IMR-90 (cell line): Measurements from ENCODE around the gene ZNF771. TPM values are rescaled to one million over a fixed set of nuclear protein-coding genes. Genes with fewer than 3 reads are reported as not detected.

Experiments
- ATAC-seq: fragments of 200-7000 bp; cut with Tn5 transposase; 2 replicates; pipeline ENCODE4 v1.9.1; 2020; ENCODE audit warnings: low read depth, mild to moderate bottlenecking, moderate library complexity
- BruUV-seq: library from RNA; stranded (reverse); fragments of 400-500 nt; replicated peaks from 2 replicates; lab custom pipeline; 2021; lab: Mats Ljungman, UMichigan
- CTCF ChIA-PET: fragments of 300-600 bp; formaldehyde crosslinking; extraction: SDS; loops from one replicate; lab custom pipeline; 2021; ENCODE audit warnings: antibody characterized with exemption; lab: Yijun Ruan, JAX
- POLR2A ChIA-PET: fragments of 300-600 bp; sonication (Branson Sonifier 250); formaldehyde crosslinking; loops from one replicate; lab custom pipeline; 2022; ENCODE audit warnings: antibody characterized with exemption; ENCODE audit not compliant: unreplicated experiment; lab: Charles Lee
- DNase-seq: peaks from one replicate; pipeline ENCODE4 v3.0.0; 2013
- H2AFZ ChIP-seq: replicated peaks from 2 replicates; pipeline ENCODE3; 2013; ENCODE audit warnings: low read length, mild to moderate bottlenecking; ENCODE audit not compliant: poor library complexity
- H2AK5ac ChIP-seq: 2 replicates; pipeline ENCODE4 v1.6.1; 2013; ENCODE audit warnings: low read depth, low read length, inconsistent platforms
- H2AK9ac ChIP-seq: replicated peaks from 2 replicates; pipeline ENCODE3; 2013; ENCODE audit warnings: mild to moderate bottlenecking, low read depth, low read length, moderate library complexity; ENCODE audit not compliant: poor library complexity
- H2BK120ac ChIP-seq: 2 replicates; pipeline ENCODE4 v1.6.1; 2013; ENCODE audit warnings: low read depth, low read length, inconsistent platforms
- H2BK15ac ChIP-seq: 3 replicates; pipeline ENCODE4 v1.6.1; 2013; ENCODE audit warnings: low read depth, low read length, inconsistent platforms
- H2BK20ac ChIP-seq: 2 replicates; pipeline ENCODE4 v1.6.1; 2013; ENCODE audit warnings: low read depth, mild to moderate bottlenecking, inconsistent platforms, low read length, moderate library complexity
- H2BK5ac ChIP-seq: 2 replicates; pipeline ENCODE4 v1.6.1; 2013; ENCODE audit warnings: mild to moderate bottlenecking, low read depth, low read length, inconsistent platforms; ENCODE audit not compliant: poor library complexity, severe bottlenecking
- H3K14ac ChIP-seq: replicated peaks from 2 replicates; pipeline ENCODE4 v1.6.1; 2013; ENCODE audit warnings: low read depth, low read length, inconsistent platforms
- H3K18ac ChIP-seq: 2 replicates; pipeline ENCODE4 v1.6.1; 2013; ENCODE audit warnings: low read depth, low read length, control low read depth
- H3K23ac ChIP-seq: 2 replicates; pipeline ENCODE4 v1.6.1; 2013; ENCODE audit warnings: low read depth, low read length, inconsistent platforms
- H3K27ac ChIP-seq: 2 replicates; pipeline ENCODE4 v1.5.1; 2013; ENCODE audit warnings: mild to moderate bottlenecking, control low read depth, low read length; ENCODE audit not compliant: insufficient read depth
- H3K27me3 ChIP-seq: 2 replicates; pipeline ENCODE4 v1.6.1; 2013; ENCODE audit warnings: low read length; ENCODE audit not compliant: control insufficient read depth, insufficient read depth
- H3K36me3 ChIP-seq: 2 replicates; pipeline ENCODE4 v1.6.1; 2013; ENCODE audit warnings: low read length, mixed read lengths; ENCODE audit not compliant: control insufficient read depth, insufficient read depth
- H3K4ac ChIP-seq: 2 replicates; pipeline ENCODE4 v1.6.1; 2013; ENCODE audit warnings: low read depth, low read length, inconsistent platforms
- H3K4me1 ChIP-seq: 2 replicates; pipeline ENCODE4 v1.6.1; 2013; ENCODE audit warnings: low read length, mixed read lengths; ENCODE audit not compliant: control insufficient read depth, insufficient read depth
- H3K4me2 ChIP-seq: 2 replicates; pipeline ENCODE4 v1.6.1; 2013; ENCODE audit warnings: low read depth, mild to moderate bottlenecking, control low read depth, low read length, moderate library complexity
- H3K4me3 ChIP-seq: 2 replicates; pipeline ENCODE4 v1.5.1; 2013; ENCODE audit warnings: low read depth, mild to moderate bottlenecking, control low read depth, low read length, moderate library complexity; ENCODE audit not compliant: insufficient read depth
- H3K56ac ChIP-seq: 2 replicates; pipeline ENCODE4 v1.6.1; 2013; ENCODE audit warnings: low read length, inconsistent platforms; ENCODE audit not compliant: insufficient read depth; ENCODE audit errors: extremely low read depth
- H3K79me1 ChIP-seq, 2 experiments: 2 replicates each; pipeline ENCODE4 v1.6.1; 2013; ENCODE audit warnings: low read length in 2 of 2, inconsistent platforms in 1 of 2, low read depth in 1 of 2
- H3K9ac ChIP-seq: 2 replicates; pipeline ENCODE4 v1.6.1; 2013; ENCODE audit warnings: low read depth, low read length, control low read depth
- H3K9me1 ChIP-seq: 2 replicates; pipeline ENCODE4 v1.6.1; 2013; ENCODE audit warnings: low read length, inconsistent platforms; ENCODE audit not compliant: insufficient read depth
- H3K9me3 ChIP-seq: 2 replicates; pipeline ENCODE4 v1.6.1; 2013; ENCODE audit warnings: low read length; ENCODE audit not compliant: control insufficient read depth, insufficient read depth
- H4K20me1 ChIP-seq: 2 replicates; pipeline ENCODE4 v1.6.1; 2013; ENCODE audit warnings: low read length, inconsistent platforms; ENCODE audit not compliant: insufficient read depth
- H4K5ac ChIP-seq: 2 replicates; pipeline ENCODE4 v1.6.1; 2013; ENCODE audit warnings: mild to moderate bottlenecking, low read depth, low read length, control low read depth
- H4K8ac ChIP-seq, 2 experiments: 2 replicates each; pipeline ENCODE4 v1.6.1; 2013; ENCODE audit warnings: low read depth in 2 of 2, low read length in 2 of 2, control low read depth in 1 of 2, inconsistent platforms in 1 of 2
- H4K91ac ChIP-seq: 2 replicates; pipeline ENCODE4 v1.6.1; 2013; ENCODE audit warnings: low read depth, low read length, inconsistent platforms; ENCODE audit not compliant: insufficient read depth
- BHLHE40 ChIP-seq: fragments of 150-350 bp; IDR thresholded peaks from 2 replicates; pipeline ENCODE4 v1.6.1; 2016; ENCODE audit warnings: mild to moderate bottlenecking, low read depth, low read length
- CTCF ChIP-seq: conservative IDR thresholded peaks from 2 replicates; pipeline ENCODE4 v1.5.1; 2012; ENCODE audit warnings: mild to moderate bottlenecking, low read depth, low read length, improper control_type of control experiment
- NFE2L2 ChIP-seq: fragments of 150-350 bp; IDR thresholded peaks from 2 replicates; pipeline ENCODE4 v1.6.1; 2016; ENCODE audit warnings: low read depth, mild to moderate bottlenecking, low read length
- RCOR1 ChIP-seq: IDR thresholded peaks from 2 replicates; pipeline ENCODE4 v1.6.1; 2012; ENCODE audit warnings: mild to moderate bottlenecking, low read length, improper control_type of control experiment; ENCODE audit not compliant: insufficient replicate concordance
- WGBS, 2 experiments: methylation state at CpG; one replicate each; pipeline versions ENCODE4 v1.1.5 to v1.1.7; 2013; ENCODE audit warnings: missing lambda C conversion rate in 2 of 2; ENCODE audit not compliant: insufficient read length in 1 of 2; ENCODE audit errors: extremely low coverage in 2 of 2; 5-methylcytosine and 5-hydroxymethylcytosine counted together
- dilution Hi-C: fragments of 300-500 bp; cut with HindIII; formaldehyde crosslinking; loops from one replicate; pipeline ENCODE4 v1.14.3; 2018; ENCODE audit warnings: low sequenced_read_pairs; ENCODE audit not compliant: unreplicated experiment
- in situ Hi-C: fragments of 300-500 bp; cut with MboI; formaldehyde crosslinking; loops from 3 replicates; pipeline ENCODE4 v1.14.3; 2019; ENCODE audit warnings: low sequenced_read_pairs, inconsistent platforms, mixed read lengths
- intact Hi-C: fragments of 100-400 bp; cut with micrococcal nuclease; formaldehyde crosslinking; loops from 2 replicates; pipeline ENCODE4 v1.10.0; 2022
- polyA plus RNA-seq, 3 experiments: library from polyadenylated mRNA; depleted of rRNA; stranded (reverse); fragments of >200 nt; gene quantifications; 2 replicates each; pipeline ENCODE4 v1.2.3, GENCODE V29; 2012; ENCODE audit warnings: low replicate concordance in 1 of 3
- total RNA-seq: library from RNA; depleted of rRNA; stranded (reverse); fragments of >200 nt; gene quantifications from 2 replicates; pipeline ENCODE4 v1.2.3, GENCODE V29; 2012
- TF ChIP-seq, protein P1 (sequence below): fragments of 150-350 bp; IDR thresholded peaks from 2 replicates; pipeline ENCODE4 v1.6.1; 2016; ENCODE audit warnings: low read depth, mild to moderate bottlenecking, low read length, moderate library complexity, borderline replicate concordance

ZNF771 gene
- total and polyA plus RNA-seq, 2 of the 4 experiments (the other 2 are of a cell fraction) = 5.2 to 10.9 TPM

GRCh38 chr16:30438835-30439234 lies 31.4 kb downstream of the ZNF771 start:
- Histone ChIP-seq H4K91ac (no peak overlapping the region), H4K8ac (no peak overlapping the region), H3K14ac (no peak overlapping the region), H3K79me1 (peaks cover 0 to 8% of the 10 kb centered on the region in 2 experiments; a peak in 2 of 4 replicates), H2BK15ac (no peak overlapping the region), H3K4me2 (no peak overlapping the region), H3K18ac (no peak overlapping the region), H3K4me3 (no peak overlapping the region), H3K9ac (no peak overlapping the region), H2AFZ (no peak overlapping the region), H3K27me3 (peaks cover 15% of the 10 kb centered on the region), H3K36me3 (peaks cover 2% of the 10 kb centered on the region; the same call in 1 of the 2 replicates), H3K9me3 (no peaks in the 10 kb centered on the region), H2AK9ac (no peak overlapping the region), H4K20me1 (no peaks in the 10 kb centered on the region), H2AK5ac (no peak overlapping the region), H3K56ac (no peak overlapping the region), H2BK5ac (no peak overlapping the region), H4K5ac (no peak overlapping the region), H3K9me1 (no peaks in the 10 kb centered on the region), H2BK20ac (no peak overlapping the region), H3K23ac (no peak overlapping the region), H3K4me1 (no peaks in the 10 kb centered on the region), H3K27ac (no peak overlapping the region), H2BK120ac (no peak overlapping the region), H3K4ac (no peak overlapping the region)
- WGBS, 2 experiments = no CpG with 5 or more reads among the region's 5 CpGs
- ATAC-seq = no peak
- BruUV-seq = no TSS peak
- intact Hi-C loops = no loop called here
- POLR2A ChIA-PET = no interaction called here
- in situ Hi-C loops = no loop called here
- DNase-seq = no peak
- CTCF ChIA-PET = interaction anchor here (0.7 kb wide), 1 partner anchor 9 kb away, joined by 3 read pairs; the partner anchor contains the start of gene DCTPP1
- TF ChIP-seq, protein P1, sequence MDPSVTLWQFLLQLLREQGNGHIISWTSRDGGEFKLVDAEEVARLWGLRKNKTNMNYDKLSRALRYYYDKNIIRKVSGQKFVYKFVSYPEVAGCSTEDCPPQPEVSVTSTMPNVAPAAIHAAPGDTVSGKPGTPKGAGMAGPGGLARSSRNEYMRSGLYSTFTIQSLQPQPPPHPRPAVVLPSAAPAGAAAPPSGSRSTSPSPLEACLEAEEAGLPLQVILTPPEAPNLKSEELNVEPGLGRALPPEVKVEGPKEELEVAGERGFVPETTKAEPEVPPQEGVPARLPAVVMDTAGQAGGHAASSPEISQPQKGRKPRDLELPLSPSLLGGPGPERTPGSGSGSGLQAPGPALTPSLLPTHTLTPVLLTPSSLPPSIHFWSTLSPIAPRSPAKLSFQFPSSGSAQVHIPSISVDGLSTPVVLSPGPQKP = no peak
- TF ChIP-seq NFE2L2 = no peak
- TF ChIP-seq RCOR1 = no peak
- no peak for TF ChIP-seq BHLHE40
- no peak for TF ChIP-seq CTCF
- dilution Hi-C loops = no loop called here
